COLO668 (cell line): ENCODE data around the gene SLC35G4.
A peak's percentile ranks its signal among the peaks of the same experiment; 100 is the strongest.
"Not testable (repeated sequence)": the region's sequence is repeated elsewhere in the genome, so short reads cannot be mapped to it uniquely, and the experiment has no call there.

Source experiments
- DNase-seq: peaks from one replicate; lab custom pipeline; 2025; ENCODE audit not compliant: unreplicated experiment; lab: John Stamatoyannopoulos, UW

Gene SLC35G4

GRCh38 chr18:11613611-11614010, 4.2 kb downstream of the SLC35G4 start:
- DNase-seq = not testable (repeated sequence)

GRCh38 chr18:11614042-11614441, 4.6 kb downstream of the SLC35G4 start:
- not testable (repeated sequence) for DNase-seq

GRCh38 chr18:11614981-11615380, 5.6 kb downstream of the SLC35G4 start:
- not testable (repeated sequence) for DNase-seq

- DNase-seq = not testable (repeated sequence)
These were observed 37.9 kb downstream of the SLC35G4 start for GRCh38 chr18:11647310-11647709.

- DNase-seq = not testable (repeated sequence)
These were observed 38.4 kb downstream of the SLC35G4 start for GRCh38 chr18:11647804-11648203.

GRCh38 chr18:11649839-11650238, 40.4 kb downstream of the SLC35G4 start:
- DNase-seq = no peak

GRCh38 chr18:11651899-11652298, 42.5 kb downstream of the SLC35G4 start:
- DNase-seq = no peak

GRCh38 chr18:11653521-11653920, 44.1 kb downstream of the SLC35G4 start:
- no peak for DNase-seq

- DNase-seq = peak; percentile 47
These were observed 45.6 kb downstream of the SLC35G4 start for GRCh38 chr18:11654736-11655605.

GRCh38 chr18:11655606-11655932, 46.2 kb downstream of the SLC35G4 start:
- DNase-seq = no peak

- DNase-seq = no peak
These were observed 47.8 kb downstream of the SLC35G4 start for GRCh38 chr18:11657152-11657551.

- no peak for DNase-seq
These were observed 48.2 kb downstream of the SLC35G4 start for GRCh38 chr18:11657554-11657953.

GRCh38 chr18:11658019-11658418, 48.6 kb downstream of the SLC35G4 start:
- DNase-seq = no peak

- no peak for DNase-seq
These were observed 49.6 kb downstream of the SLC35G4 start for GRCh38 chr18:11658989-11659388.
